Fibroblast of villous mesenchyme (primary cell): ENCODE data around the gene MKNK1. TPM values are rescaled to one million over a fixed set of nuclear protein-coding genes. Genes with fewer than 3 reads are reported as not detected.
"Not testable (repeated sequence)": the region's sequence is repeated elsewhere in the genome, so short reads cannot be mapped to it uniquely, and the experiment has no call there.

Experiments
- DNase-seq: peaks from one replicate; pipeline ENCODE4 v3.0.0-alpha.2; 2010; ENCODE audit warnings: low read depth
- H3K4me3 ChIP-seq: 2 replicates; pipeline ENCODE4 v1.5.1; 2011; ENCODE audit warnings: low read depth, mild to moderate bottlenecking, low read length
- total RNA-seq: library from RNA; depleted of rRNA; stranded (reverse); fragments of >200 nt; gene quantifications from 2 replicates; pipeline ENCODE4 v1.2.3, GENCODE V29; 2012
- TF ChIP-seq, protein P1 (sequence below): IDR thresholded peaks from 2 replicates; pipeline ENCODE4 v1.5.1; 2012; ENCODE audit warnings: low read depth, mild to moderate bottlenecking, low read length; ENCODE audit not compliant: insufficient read depth

The MKNK1 gene
- 14.7 and 19.6 TPM in 2 replicates for total RNA-seq

DNA sequence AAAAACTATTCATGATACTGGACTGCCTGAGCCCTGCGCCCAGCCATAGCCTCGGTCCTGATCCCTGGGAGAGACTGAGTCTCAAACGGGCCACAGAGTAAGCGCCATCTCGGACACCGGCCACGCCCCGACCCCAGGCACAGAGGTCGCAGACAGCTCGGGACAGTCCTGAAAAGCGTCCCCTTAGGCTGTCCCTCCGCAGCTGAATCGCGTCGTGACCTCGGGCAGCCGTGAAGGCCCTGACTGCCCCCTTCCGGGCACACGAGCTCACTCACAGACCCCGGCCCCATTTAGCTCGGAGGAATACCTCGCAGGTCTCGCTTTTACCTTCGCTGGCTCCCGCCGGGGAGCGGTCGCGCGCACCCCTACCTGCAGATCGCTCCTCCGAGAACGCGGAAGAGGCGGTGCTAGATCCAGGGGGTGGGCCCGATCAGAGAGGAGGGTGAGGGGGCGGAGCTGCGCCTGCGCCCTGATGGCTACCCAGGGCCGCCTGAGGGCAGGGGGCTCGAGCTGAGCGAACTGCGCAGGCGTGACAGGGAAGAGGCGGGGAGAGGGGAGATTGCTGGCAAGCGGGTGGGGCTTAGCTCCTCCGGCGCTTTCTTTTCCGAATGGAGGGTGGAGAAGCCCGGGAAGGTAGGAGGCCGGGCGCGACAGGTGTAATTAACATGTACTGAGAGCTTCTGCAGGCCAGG, at the start of gene MKNK1:
MKNK1 (minus strand) TSS at position 411 of the 692 bp plus-strand sequence. CDS start 20,941 bp downstream, outside the sequence.
- TF ChIP-seq, protein P1, sequence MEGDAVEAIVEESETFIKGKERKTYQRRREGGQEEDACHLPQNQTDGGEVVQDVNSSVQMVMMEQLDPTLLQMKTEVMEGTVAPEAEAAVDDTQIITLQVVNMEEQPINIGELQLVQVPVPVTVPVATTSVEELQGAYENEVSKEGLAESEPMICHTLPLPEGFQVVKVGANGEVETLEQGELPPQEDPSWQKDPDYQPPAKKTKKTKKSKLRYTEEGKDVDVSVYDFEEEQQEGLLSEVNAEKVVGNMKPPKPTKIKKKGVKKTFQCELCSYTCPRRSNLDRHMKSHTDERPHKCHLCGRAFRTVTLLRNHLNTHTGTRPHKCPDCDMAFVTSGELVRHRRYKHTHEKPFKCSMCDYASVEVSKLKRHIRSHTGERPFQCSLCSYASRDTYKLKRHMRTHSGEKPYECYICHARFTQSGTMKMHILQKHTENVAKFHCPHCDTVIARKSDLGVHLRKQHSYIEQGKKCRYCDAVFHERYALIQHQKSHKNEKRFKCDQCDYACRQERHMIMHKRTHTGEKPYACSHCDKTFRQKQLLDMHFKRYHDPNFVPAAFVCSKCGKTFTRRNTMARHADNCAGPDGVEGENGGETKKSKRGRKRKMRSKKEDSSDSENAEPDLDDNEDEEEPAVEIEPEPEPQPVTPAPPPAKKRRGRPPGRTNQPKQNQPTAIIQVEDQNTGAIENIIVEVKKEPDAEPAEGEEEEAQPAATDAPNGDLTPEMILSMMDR: peak; percentile 31
- DNase-seq: peak; percentile 94
- peak within 1 kb of the TSS; percentile 81 for H3K4me3 ChIP-seq

DNA sequence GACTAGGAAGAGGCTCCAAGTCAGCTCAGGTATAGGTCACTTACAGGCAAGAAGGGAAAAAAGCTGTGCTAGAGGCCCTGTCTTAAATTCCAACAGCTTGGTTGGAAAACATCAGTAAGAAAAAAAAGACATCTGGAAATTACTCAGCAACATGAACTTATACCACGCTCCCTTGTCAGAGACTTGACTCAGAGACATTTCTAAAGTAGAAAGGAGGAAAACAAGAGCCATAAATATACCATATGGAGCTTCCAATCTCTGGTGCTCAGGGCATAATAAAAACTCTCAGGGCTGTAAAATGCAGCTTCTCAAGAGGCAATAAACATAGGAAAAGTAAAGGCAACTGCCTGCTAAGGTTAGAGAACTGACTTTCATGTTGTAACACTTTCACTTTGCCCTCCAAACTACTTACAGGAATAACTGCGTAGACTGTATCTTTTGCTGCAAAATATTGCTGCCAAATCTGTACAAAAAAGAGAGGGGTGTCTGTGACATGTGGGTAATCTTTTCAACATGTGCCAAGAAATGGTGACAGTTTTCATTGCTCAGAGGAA, 49.4 kb upstream of the MKNK1 start:
- peak; percentile 89 for DNase-seq
- TF ChIP-seq, protein P1: no peak
- peak overlapping the region; percentile 37 for H3K4me3 ChIP-seq

DNA sequence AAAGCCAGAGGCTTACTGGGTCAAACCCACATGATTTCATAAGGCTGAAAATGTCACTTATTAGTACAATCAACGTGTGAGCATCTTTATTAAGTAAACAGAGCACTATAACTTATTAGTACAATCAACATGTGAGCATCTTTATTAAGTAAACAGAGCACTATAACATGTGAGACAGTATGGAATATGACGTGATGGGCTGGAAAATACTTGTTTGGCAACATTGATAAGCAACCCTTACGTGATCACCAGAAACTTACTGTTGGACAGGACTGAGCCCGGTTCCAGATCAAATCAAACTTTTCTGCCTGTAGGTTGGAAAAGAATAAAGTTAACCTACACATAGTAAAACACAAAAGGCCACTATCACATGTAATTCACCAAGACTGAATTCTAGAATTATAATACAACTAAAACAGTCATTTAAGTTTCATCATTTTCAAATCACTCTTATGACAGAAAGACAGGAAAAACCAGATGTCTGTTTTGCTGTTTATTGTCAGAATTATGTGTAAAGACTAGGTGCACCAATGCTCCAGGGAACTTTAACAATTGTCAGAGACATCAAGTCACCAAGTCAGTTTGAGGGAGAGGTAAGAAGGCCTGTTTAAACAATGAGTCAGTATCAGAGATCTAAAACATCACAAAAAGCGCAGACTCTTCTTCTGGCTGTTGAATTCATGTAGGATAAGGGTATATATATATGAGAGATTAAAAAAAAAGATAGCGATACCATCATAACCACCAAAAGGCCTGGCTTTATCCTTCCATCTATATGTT, 48.4 kb upstream of the MKNK1 start:
- TF ChIP-seq, protein P1: no peak
- no peak overlapping the region for H3K4me3 ChIP-seq
- DNase-seq: no peak

DNA sequence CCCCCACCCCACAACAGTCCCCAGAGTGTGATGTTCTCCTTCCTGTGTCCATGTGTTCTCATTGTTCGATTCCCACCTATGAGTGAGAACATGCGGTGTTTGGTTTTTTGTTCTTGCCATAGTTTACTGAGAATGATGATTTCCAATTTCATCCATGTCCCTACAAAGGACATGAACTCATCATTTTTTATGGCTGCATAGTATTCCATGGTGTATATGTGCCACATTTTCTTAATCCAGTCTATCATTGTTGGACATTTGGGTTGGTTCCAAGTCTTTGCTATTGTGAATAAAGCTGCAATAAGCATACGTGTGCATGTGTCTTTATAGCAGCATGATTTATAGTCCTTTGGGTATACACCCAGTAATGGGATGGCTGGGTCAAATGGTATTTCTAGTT, 47.1 kb upstream of the MKNK1 start:
- not testable (repeated sequence) for DNase-seq, H3K4me3 ChIP-seq

DNA sequence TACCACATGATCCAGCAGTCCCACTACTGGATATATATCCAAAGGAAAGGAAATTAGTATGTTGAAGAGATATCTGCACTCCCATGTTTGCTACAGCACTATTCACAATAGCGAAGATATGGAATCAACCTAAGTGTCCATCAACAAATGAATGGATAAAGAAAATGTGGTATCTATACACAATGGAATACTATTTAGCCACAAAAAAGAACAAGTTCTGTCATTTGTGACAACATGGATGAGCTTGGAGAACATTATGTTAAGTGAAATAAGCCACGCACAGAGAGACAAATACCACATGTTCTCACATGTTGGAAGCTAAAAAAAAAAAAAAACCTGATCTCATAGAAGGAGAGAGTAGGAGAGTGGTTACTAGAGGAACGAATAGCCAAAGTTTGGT, 46.4 kb upstream of the MKNK1 start:
- no peak overlapping the region for H3K4me3 ChIP-seq
- DNase-seq: no peak
- TF ChIP-seq, protein P1: no peak

DNA sequence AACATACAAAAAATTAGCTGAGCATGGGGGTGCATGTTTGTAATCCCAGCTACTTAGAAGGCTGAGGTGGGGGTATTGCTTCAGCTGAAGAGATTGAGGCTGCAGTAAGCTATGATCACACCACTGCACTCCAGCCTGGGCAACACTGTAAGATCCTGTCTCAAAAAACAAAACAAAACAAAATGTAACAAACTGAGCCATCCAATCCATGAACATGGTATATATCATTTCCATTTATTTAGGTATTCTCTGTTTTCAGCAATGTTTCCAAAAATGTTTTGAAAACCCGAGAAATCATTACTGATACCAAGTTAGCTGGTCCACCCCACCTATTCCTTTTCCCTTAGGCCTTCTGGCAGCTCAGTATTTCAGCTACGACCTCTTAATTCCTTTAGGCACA, 45.7 kb upstream of the MKNK1 start:
- no peak for DNase-seq
- TF ChIP-seq, protein P1: no peak
- H3K4me3 ChIP-seq: no peak overlapping the region

DNA sequence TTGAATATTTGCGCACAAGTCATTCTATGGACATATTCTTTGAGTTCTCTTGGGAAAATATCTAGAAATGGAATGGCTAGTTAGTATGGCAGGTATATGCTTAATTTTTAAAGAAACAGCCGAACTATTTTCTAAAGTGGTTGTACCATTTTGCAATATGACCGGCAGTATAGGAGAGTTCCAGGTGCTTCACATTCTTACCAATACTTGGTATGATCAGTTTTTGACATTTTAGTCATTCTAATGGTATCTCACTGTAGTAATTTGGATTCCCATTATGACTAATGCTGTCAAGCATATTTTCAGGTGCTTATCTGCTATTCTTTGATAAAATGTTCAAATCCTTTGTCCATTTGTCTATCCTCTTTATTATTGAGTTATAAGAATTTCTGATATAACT, 43.5 kb upstream of the MKNK1 start:
- TF ChIP-seq, protein P1: no peak
- H3K4me3 ChIP-seq: no peak overlapping the region
- no peak for DNase-seq
